Ramos (cell line): Measurements from ENCODE around the gene ELFN1.

Experiments used
- in situ Hi-C: fragments of 300-500 bp; cut with MboI; formaldehyde crosslinking; loops from one replicate; pipeline ENCODE4 v1.14.3; 2022; ENCODE audit warnings: low sequenced_read_pairs; ENCODE audit not compliant: unreplicated experiment

ELFN1 gene

DNA sequence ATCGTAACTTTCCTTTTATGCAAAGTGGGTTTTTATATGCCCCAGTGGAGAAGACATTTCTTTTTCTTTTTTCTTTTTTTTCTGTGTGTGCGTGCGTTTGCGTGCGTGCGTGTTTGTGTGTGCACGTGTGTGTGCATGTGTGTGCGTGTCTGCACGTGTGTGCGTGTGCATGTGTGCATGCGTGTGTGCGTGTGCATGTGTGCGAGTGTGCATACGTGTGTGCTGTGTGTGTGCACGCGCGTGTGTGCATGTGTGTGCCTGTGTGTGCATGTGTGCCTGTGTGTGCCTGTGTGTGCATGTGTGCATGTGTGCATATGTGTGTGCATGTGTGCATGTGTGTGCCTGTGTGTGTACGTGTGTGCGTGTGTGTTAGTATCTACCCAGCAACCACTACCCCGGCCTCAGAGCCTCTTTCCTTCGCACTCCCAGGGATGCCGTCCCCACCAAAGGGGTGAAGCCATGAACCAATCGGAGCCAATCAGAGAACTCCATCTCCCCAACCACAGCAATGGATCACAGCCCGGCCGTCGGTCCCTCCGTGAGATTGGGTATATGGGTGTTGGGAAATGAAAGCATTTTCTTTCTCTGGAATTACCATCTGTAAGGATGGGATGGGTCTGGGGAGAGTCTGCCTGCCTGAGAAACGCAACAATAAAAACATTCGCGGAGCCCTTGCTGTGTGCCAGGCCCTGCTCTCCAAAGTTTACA lies 92.3 kb downstream of the ELFN1 start:
- in situ Hi-C loops, result loop anchor here (10.0 kb wide), 1 partner anchor 178 kb away; no protein-coding TSS in a partner anchor

DNA sequence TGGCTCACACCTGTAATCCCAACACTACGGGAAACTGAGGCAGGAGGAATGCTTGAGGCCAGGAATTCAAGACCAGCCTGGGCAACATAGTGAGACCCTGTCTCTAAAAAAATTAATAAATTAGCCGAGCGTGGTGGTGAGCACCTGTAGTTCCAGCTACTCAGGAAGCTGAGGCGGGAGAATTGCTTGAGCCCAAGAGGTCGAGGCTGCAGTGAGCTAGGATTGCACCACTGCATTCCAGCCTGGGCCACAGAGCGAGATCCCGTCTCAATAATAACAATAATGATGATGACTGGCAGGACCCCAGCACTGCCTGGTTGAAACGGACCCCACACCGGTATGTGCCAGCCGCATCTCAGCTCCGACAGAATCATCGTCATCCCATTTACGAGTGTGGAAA lies 93.0 kb downstream of the ELFN1 start:
- in situ Hi-C loops, result loop anchor here (10.0 kb wide), 1 partner anchor 178 kb away; no protein-coding TSS in a partner anchor

DNA sequence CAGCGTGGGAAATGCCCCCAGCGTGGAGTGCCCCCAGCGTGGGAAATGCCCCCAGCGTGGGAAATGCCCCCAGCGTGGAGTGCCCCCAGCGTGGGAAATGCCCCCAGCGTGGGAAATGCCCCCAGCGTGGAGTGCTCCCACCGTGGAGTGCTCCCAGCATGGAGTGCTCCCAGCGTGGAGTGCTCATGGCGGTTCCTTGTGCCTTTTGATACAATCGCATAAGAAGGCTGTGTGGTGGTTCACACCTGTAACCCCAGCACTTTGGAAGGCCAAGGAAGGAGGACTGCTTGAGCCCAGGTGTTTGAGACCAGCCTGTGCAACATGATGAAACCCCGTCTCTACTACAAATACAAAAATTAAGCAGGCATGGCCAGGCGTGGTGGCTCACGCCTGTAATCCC lies 93.8 kb downstream of the ELFN1 start:
- in situ Hi-C loops, result loop anchor here (10.0 kb wide), 1 partner anchor 179 kb away; no protein-coding TSS in a partner anchor

DNA sequence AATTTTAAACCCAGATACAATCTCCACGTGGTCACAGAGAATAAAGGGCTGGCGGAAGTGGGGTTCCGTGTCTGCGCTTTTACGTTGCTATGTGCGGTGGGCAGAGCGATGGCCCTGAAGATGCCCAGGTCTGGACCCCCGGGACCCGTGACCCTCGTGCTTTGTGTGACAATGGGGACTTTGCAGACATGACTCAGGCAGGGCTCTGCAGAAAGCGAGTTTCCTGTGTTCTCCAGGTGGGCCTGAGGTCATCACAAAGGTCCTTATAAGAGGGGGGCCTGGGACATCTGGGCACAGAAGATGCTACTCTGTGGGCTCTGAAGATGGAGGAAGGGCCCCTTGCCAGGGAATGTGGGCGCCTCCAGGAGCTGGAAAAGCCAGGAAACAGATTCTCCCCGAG lies 95.3 kb downstream of the ELFN1 start:
- in situ Hi-C loops, result loop anchor here (10.0 kb wide), 1 partner anchor 181 kb away; no protein-coding TSS in a partner anchor

DNA sequence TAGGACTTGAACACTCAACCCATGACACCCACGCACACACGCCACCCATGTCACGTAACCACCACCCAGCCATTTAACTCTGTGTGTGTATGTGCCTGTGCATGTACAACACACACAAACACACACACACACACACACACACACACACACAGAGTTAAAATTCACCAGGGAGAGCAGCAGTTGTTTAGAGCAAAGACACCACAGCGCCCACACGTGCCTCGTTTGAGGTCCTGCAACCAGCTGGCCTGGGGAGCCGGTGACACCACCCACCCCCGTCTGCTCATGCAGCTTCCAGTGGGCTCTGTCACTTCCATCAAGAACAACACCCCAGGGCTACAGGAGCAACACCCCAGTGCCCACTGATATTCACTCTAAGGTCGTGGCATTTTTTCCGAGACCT lies 97.4 kb downstream of the ELFN1 start:
- in situ Hi-C loops, result loop anchor here (10.0 kb wide), 1 partner anchor 183 kb away; no protein-coding TSS in a partner anchor

DNA sequence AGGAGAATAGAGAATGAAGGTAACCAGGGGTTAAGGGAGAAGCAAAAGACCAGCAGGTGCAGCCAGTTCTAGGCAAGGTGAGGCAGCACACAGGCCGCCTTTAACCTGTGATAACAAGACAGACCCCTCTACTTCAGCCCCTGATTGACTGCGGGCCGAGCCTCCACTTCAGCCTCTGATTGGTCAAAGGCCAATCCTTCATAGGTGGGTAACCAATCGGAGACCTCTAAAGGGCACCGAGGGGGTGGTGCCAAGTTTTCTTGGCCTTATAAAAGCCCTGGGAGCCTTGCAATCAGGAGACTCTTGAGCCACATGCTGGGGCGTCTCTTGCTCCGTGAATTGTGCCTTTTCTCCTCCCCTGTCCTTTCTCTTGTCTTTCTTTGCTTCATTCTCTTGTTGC lies 98.8 kb downstream of the ELFN1 start:
- in situ Hi-C loops, result loop anchor here (10.0 kb wide), 1 partner anchor 184 kb away; no protein-coding TSS in a partner anchor

DNA sequence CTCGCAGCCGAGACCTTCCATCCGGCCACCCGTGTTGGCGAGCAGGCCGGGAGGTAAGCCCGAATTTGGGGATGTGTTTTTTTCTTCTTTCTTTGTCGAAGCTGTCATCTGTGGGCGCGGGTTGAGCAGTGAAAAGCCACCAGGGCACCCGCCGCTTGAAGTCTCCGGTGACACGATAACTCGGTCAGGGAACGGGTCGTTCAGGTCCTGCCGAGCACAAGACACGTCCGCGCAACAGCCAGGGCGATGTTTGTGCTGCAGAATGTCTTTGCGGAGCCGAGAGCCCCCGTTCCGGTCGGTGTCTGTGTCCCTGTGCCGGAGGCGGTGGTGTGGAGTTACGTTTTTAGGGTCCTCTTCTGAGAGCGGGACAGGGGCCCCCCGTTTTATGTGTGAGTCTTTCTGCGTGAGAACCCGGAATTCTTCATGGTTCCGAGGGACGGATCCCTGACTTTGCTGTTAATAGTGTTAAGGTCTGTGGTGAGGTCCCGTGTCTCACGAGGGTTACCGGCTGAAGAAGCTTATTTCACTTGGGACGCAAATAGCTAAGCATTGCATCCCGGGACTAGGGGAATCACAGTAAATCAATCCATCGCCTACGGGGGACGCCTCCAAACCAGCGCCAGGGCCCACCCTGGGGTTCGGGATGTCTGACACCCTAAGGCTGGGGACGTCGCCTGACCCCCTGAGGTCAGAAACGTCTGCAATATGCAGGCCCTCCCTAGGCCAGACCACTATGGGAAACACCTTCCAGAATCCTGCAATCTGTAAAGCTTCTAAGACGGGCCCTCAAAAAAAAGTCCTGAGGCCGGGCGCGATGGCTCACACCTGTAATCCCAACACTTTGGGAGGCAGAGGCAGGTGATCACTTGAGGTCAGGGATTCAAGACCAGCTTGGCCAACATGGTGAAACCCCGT lies 99.5 kb downstream of the ELFN1 start:
- in situ Hi-C loops, result loop anchor here (10.0 kb wide), 1 partner anchor 185 kb away; no protein-coding TSS in a partner anchor

DNA sequence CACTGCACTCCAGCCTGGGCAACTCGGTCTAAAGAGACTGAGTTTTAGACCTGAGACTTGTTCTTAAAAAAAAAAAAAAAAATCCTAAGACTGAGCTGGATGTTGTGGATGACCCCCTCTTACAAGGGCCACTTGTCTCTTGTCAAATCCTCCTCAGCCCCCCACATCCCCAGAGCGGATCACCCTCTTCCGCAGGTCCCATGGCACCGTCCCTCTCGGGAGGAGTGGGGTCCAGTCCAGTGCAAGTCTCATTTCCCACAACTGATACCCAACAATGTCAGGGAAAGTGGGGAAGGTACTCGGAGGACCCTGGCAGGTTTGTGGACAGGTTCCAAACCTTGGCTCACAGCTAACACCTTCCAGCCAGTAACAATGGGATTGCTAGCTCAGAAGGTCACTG lies 100.3 kb downstream of the ELFN1 start:
- in situ Hi-C loops, result no loop called here

DNA sequence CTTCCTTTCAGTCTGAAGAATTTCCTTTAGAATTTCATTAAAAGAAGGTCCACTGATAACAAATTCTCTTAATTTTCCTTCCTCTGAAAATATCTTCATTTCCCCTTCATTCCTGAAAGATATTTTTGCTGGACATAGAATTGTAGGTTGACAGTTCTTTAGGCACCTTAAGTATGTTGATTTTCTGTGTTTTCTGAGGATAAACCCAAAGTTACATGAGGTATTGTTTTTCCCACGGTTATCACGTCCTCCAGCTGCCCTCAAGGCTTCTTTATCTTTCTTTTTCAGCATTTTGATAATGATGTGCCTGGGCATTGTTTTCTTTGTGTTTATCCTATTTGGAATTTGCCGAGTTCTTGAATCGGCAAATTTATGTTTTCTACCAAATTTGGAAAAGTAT lies 105.3 kb downstream of the ELFN1 start:
- in situ Hi-C loops, result no loop called here

DNA sequence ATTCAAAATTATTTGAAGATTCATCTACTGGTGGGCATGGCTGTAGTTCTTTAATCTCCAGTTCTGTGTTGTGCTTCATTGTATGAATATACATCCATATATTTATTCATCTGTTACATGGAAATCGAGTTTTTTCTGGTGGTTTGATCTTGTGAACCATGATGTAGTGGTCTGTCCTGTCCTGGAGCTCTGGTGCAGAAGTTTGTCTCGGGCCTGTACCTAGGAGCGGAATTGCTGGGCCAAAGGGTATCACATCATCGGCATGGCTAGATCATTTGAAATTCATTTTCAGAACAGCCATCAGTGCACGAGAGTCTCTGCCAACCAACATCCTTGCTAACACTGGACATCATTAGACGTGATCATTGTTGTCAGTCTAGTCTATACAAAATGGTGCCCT lies 107.0 kb downstream of the ELFN1 start:
- in situ Hi-C loops, result no loop called here

DNA sequence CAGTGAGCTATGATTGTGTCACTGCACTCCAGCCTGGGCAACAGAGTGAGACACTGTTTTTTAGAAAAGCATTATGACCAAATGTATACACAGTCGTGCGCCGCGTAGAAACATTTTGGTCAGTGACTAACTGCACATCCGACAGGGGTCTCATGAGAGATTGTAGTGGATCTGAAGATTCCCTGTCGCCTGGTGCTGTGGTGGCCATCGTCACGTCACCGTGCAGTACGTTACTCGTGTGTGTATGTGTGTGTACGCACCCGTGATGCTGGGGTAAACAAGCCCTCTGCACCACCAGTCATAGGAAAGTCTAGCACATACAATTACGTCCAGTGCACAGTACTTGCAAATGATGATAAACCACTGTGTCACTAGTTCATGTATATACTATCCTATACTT lies 109.4 kb downstream of the ELFN1 start:
- in situ Hi-C loops, result no loop called here

DNA sequence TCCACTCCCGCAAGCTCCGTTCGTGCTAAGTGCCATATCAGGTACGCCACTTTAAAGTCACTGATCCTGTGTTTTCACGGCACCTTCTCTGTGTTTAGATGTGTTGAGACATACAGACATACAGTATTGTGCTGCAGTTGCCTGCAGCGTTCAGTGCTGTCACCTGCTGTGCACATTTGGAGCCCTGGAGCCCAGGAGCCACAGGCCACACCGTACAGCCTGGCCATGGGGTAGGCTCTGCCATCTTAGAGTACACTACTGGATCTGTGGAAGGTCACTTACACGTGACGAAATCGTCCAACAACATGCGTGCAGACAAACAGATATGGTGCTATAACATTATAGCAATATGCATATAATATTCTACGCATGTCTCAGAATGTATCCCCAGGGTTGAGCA lies 111.3 kb downstream of the ELFN1 start:
- in situ Hi-C loops, result no loop called here

DNA sequence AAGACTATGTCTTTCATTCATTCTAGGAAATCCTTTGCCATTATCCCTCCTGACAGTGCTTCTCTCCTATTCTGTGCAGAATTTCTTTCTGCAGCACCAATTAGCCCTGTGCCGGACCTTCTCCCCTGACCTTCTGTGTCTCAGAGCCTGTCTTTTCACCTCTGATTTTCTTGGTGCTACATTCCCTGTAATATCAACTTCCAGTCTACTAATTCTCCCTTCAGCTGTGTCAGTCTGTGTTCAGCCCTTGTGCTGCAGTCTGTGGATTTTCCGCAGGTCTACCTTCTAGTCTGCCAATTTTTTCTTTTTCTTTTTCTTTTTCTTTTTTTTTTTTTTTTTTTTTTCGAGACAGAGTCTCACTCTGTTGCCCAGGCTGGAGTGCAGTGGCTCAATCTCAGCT lies 115.8 kb downstream of the ELFN1 start:
- in situ Hi-C loops, result no loop called here

DNA sequence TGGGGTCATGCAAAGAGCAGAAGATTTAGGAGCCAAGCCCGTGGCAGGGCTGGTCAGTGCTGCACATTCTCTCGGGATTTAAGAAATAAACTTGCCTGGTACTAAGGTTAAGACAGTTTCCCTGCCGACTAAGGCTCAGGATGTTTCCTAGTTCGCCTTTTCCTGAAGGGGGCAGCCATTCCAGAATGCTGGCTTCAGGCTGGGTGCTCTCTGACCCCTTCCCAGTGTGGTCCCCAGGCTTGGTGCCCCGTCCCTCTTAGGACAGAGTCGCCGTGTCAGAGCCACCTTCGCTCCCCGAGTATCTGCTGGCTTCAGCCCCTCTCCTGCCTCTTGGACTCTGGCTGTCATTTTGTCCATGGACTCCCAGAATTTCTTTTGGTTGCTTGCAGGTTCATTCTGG lies 117.2 kb downstream of the ELFN1 start:
- in situ Hi-C loops, result no loop called here

DNA sequence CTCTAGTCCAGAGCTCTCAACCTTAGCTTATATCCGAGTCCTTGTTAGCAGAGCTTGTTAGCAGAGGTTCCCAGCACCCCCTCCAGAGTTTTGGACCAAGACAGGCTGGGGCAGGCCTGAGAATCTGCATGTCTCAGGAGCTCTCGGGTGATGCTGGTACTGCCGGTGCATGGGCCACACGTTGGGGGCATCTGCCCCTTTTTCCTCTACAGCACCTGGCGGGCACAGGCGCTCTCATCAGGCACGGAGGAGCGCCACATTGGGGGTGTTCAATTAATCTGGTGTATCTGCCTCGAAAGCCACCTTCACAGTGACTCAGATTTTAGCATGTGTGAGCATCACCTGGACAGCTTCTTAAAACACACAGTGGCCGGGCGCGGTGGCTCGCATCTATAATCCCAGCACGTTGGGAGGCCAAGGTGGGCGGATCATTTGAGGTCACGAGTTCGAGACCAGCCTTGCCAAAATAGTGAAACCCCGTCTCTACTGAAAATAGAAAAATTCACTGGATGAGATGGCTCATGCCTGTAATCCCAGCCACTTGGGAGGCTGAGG lies 117.7 kb downstream of the ELFN1 start:
- in situ Hi-C loops, result no loop called here

DNA sequence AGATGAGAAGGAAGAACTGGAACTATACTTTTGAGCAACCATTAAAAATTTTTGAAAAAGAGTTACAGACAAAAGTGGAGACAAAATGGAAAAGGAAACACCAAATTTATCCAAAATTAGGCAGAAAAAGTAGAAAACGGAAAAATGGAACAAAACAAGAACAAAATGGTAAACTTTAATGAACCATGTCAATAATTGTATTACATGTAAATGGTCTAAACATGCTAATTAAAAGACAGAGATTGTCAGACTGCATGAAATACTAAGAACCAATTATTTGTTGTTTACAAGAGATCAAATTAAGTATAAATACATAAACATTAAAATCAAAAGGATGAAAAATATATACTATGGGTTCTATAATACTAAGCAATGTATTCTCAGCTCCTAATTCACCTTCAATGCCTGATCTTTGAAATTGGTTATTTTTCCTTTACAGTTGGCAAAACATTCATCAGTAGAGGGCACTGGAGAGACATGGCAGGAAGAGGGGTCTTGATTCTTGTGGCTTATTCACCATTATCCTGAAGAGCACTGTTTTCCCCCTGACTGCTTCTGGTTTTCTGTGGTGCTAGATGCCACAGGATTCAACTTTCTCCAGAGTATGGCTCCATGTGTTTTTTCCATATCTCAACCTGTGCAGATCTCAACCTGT lies 124.9 kb downstream of the ELFN1 start:
- in situ Hi-C loops, result no loop called here
